A549 treated with AZD9567 at 1 μM for 4 hours (cell line): Measurements from ENCODE around the gene TTLL6. TPM values are rescaled to one million over a fixed set of nuclear protein-coding genes. Genes with fewer than 3 reads are reported as not detected.

Source experiments
- total RNA-seq: library from RNA; stranded (reverse); fragments of 200-300 nt; extraction: Qiagen RNA extraction; gene quantifications from 5 replicates; pipeline ENCODE4 v1.2.3, GENCODE V29; 2022; ENCODE audit not compliant: insufficient read depth

Gene TTLL6
- total RNA-seq: 0.45 to 0.91 TPM (median 0.61 TPM) in 4 of 5 replicates, not detected in the other

GRCh38 chr17:48816774-48817590 is at the start of gene TTLL6:
Gene TTLL6 (minus strand): TSS chr17:48817229. CDS start chr17:48817072, 157 bp downstream.

GRCh38 chr17:48830840-48831548 is 14.0 kb upstream of the TTLL6 start, which contains the start of gene CALCOCO2:
Gene CALCOCO2 (plus strand): TSS chr17:48831035. CDS start chr17:48841708, 10,673 bp downstream.

GRCh38 chr17:48728232-48729231 is 88.5 kb downstream of the TTLL6 start, which contains the start of gene HOXB13:
Gene HOXB13 (minus strand): TSS chr17:48728750. CDS start chr17:48728593, 157 bp downstream.

GRCh38 chr17:48722915-48723422 is 94.1 kb downstream of the TTLL6 start, which contains the start of gene PRAC2:
Gene PRAC2 (plus strand): TSS chr17:48723185. CDS start chr17:48724411, 1,226 bp downstream.

GRCh38 chr17:48722201-48722907 is 94.7 kb downstream of the TTLL6 start, which contains the start of gene PRAC1:
Gene PRAC1 (minus strand): TSS chr17:48722518. CDS start chr17:48722392, 126 bp downstream.

Other genes with a start within 250 kb of the TTLL6 start
- 0.09 to 0.13 TPM (median 0.12 TPM) in 4 of 5 replicates, not detected in the other for gene HOXB4, start 238.9 kb downstream of the TTLL6 start, total RNA-seq
- gene HOXB3, start 227.0 kb downstream of the TTLL6 start, total RNA-seq: 3.1 to 5.1 TPM (median 5.1 TPM) in 5 replicates
- 2.0 to 2.5 TPM (median 2.4 TPM) in 4 of 5 replicates, not detected in the other for gene HOXB5, start 223.4 kb downstream of the TTLL6 start, total RNA-seq
- 1.7 to 7.0 TPM (median 5.0 TPM) in 5 replicates for gene HOXB6, start 212.2 kb downstream of the TTLL6 start, total RNA-seq
- 28.7 to 29.9 TPM (median 29.0 TPM) in 5 replicates for gene HOXB7, start 206.2 kb downstream of the TTLL6 start, total RNA-seq
- 4.1 to 5.5 TPM (median 5.0 TPM) in 5 replicates for gene HOXB8, start 201.9 kb downstream of the TTLL6 start, total RNA-seq
- 6.8 to 10.4 TPM (median 7.2 TPM) in 5 replicates for gene HOXB9, start 190.9 kb downstream of the TTLL6 start, total RNA-seq
- gene PRAC1, start 94.7 kb downstream of the TTLL6 start, total RNA-seq: not detected in 5 replicates
- not detected in 5 replicates for gene PRAC2, start 94.0 kb downstream of the TTLL6 start, total RNA-seq
- gene HOXB13, start 88.5 kb downstream of the TTLL6 start, total RNA-seq: 1.4 to 1.8 TPM (median 1.6 TPM) in 5 replicates
- 66.8 to 84.7 TPM (median 72.8 TPM) in 5 replicates for gene CALCOCO2, start 13.8 kb upstream of the TTLL6 start, total RNA-seq
- 512 to 698 TPM (median 567 TPM) in 5 replicates for gene ATP5MC1, start 75.6 kb upstream of the TTLL6 start, total RNA-seq
- gene UBE2Z, start 91.2 kb upstream of the TTLL6 start, total RNA-seq: 118 to 133 TPM (median 123 TPM) in 5 replicates
- 302 to 331 TPM (median 310 TPM) in 5 replicates for gene SNF8, start 127.6 kb upstream of the TTLL6 start, total RNA-seq
- gene GIP, start 151.4 kb upstream of the TTLL6 start, total RNA-seq: 3.8 to 5.1 TPM (median 4.3 TPM) in 4 of 5 replicates, not detected in the other
- gene IGF2BP1, start 180.2 kb upstream of the TTLL6 start, total RNA-seq: 70.4 to 79.5 TPM (median 72.2 TPM) in 5 replicates